Esophagus squamous epithelium (tissue), 5 donors: ENCODE results near the gene LARGE2. TPM values are rescaled to one million over a fixed set of nuclear protein-coding genes. Genes with fewer than 3 reads are reported as not detected.

Experiments used
- DNase-seq: peaks from one replicate; lab custom pipeline; 2025; lab: John Stamatoyannopoulos, UW
- H3K27ac ChIP-seq, 4 donors: fragments of 200-600 bp; sonication (generic); one replicate each; pipeline ENCODE4 v1.5.1; 2016 to 2019; ENCODE audit warnings: mild to moderate bottlenecking in 1 of 4
- H3K27me3 ChIP-seq, 4 donors: fragments of 200-600 bp; sonication (generic); 1 replicate in 3 of 4; 2 replicates in 1 of 4; pipeline versions ENCODE4 v1.5.1 to v1.6.0; 2017 to 2021; ENCODE audit warnings: antibody characterized with exemption in 1 of 4
- H3K36me3 ChIP-seq, 3 donors: fragments of 200-600 bp; sonication (generic); one replicate each; pipeline ENCODE4 v1.5.1; 2016 to 2019
- H3K4me1 ChIP-seq, 3 donors: fragments of 200-600 bp; sonication (generic); one replicate each; pipeline ENCODE4 v1.5.1; 2017 to 2019
- H3K4me3 ChIP-seq, 4 donors: fragments of 200-600 bp; sonication (generic); 1 replicate in 3 of 4; 2 replicates in 1 of 4; pipeline ENCODE4 v1.5.1; 2016 to 2019; ENCODE audit warnings: mild to moderate bottlenecking in 2 of 4, moderate library complexity in 1 of 4
- H3K9me3 ChIP-seq, 3 donors: fragments of 200-600 bp; sonication (generic); one replicate each; pipeline ENCODE4 v1.5.1; 2016 to 2019
- POLR2A ChIP-seq, 4 donors: fragments of 450-650 bp; IDR thresholded peaks; one replicate each; pipeline ENCODE4 v1.6.1; 2017; ENCODE audit warnings: antibody characterized with exemption in 4 of 4, mild to moderate bottlenecking in 4 of 4, moderate library complexity in 3 of 4
- WGBS, 2 donors: methylation state at CpG; one replicate each; pipeline ENCODE4 v1.1.5; 2018; 5-methylcytosine and 5-hydroxymethylcytosine counted together
- intact Hi-C: fragments of 100-400 bp; cut with DNase I; formaldehyde crosslinking; loops from one replicate; pipeline ENCODE4 v1.15.0; 2022
- total RNA-seq, 4 donors: library from RNA; depleted of rRNA; stranded (reverse); fragments of >200 nt; gene quantifications; one replicate each; pipeline ENCODE4 v1.1.0, GENCODE V29; 2016
- TF ChIP-seq, protein P1 (sequence below), 6 experiments: fragments of 450-650 bp in 4 of 6; fragments of 200-600 bp in 2 of 6; sonication (generic) in 2 of 6; IDR thresholded peaks; one replicate each; pipeline ENCODE4 v1.5.1; 2016 to 2019; ENCODE audit warnings: antibody characterized with exemption in 6 of 6, mild to moderate bottlenecking in 4 of 6, moderate library complexity in 4 of 6
- donor health status: DM: yes; HTN: yes; CAD: no.

The LARGE2 gene
- total RNA-seq, 4 donors from 2014 or later = 12.4 to 18.3 (median 15.5) TPM

DNA sequence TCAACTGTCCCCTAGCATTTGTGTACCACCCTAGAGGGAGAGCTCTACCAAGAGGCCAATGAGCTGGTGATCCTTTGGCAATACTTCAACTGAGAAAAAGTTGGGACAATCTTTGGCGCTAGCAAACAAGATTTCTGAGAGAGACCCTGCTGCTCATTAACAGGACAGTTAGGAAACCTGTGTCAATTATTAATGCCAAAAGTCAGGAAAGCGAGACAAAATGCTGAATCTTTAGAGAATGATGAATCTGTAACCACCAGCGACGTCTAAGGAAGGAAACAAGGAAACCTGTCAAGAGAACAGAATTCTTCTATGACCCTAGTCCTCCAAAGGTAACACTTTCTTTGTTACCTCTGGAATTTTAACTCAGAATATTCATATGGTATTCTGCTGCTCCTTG is 19.9 kb downstream of the LARGE2 start:
- Histone ChIP-seq H3K9me3 (no peaks in the 10 kb centered on the region), H3K36me3 (peaks cover 10 to 93% (median 19%) of the 10 kb centered on the region in 3 donors), H3K27me3 (no peaks in the 10 kb centered on the region), H3K4me1 (no peaks in the 10 kb centered on the region), H3K27ac (no peak overlapping the region), H3K4me3 (no peak overlapping the region)
- no peak for TF ChIP-seq POLR2A (IDR thresholded peaks at IDR 0.05)
- TF ChIP-seq, protein P1, sequence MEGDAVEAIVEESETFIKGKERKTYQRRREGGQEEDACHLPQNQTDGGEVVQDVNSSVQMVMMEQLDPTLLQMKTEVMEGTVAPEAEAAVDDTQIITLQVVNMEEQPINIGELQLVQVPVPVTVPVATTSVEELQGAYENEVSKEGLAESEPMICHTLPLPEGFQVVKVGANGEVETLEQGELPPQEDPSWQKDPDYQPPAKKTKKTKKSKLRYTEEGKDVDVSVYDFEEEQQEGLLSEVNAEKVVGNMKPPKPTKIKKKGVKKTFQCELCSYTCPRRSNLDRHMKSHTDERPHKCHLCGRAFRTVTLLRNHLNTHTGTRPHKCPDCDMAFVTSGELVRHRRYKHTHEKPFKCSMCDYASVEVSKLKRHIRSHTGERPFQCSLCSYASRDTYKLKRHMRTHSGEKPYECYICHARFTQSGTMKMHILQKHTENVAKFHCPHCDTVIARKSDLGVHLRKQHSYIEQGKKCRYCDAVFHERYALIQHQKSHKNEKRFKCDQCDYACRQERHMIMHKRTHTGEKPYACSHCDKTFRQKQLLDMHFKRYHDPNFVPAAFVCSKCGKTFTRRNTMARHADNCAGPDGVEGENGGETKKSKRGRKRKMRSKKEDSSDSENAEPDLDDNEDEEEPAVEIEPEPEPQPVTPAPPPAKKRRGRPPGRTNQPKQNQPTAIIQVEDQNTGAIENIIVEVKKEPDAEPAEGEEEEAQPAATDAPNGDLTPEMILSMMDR (IDR thresholded peaks at IDR 0.05) = no peak
- DNase-seq = no peak
- intact Hi-C loops = no loop called here
- 90 to 95% methylated on average over 4 of the region's 4 CpGs for WGBS, 2 donors

DNA sequence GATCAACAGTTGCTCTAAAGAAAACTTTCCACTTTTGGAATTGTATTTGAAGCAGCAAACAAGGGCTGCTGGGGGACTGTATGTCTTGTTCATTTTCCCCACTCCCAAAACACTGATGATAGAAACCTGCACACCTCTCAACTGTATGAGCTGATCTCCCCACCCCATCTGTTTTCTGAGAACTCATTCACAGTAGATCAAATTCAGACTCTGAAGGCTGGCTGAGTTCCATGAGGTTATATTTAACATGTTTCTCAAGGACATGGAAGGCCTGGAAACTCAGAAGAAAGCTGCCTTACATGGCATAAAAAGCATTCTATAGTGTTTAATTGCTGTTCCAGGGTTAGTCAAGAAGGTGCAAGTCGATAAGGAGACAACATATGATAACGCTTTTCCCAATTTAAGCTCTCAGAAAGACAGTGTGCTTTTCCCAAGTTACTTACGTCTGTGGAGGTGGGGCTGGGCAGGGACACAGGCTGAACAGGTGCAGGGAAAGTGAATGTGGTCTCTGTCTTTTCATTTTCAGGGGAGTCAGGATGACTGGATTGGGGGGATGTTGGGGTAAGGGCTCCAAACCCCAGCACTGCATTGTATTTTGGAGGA is 23.0 kb downstream of the LARGE2 start:
- H3K36me3 ChIP-seq = peaks cover 23 to 99% (median 26%) of the 10 kb centered on the region in 3 donors
- no peak for DNase-seq
- TF ChIP-seq, protein P1 (IDR thresholded peaks at IDR 0.05) = no peak
- TF ChIP-seq POLR2A (IDR thresholded peaks at IDR 0.05) = no peak
- intact Hi-C loops = no loop called here
- 82 to 88% methylated on average over 3 of the region's 3 CpGs for WGBS, 2 donors
- H3K4me3 ChIP-seq = no peak overlapping the region
- H3K9me3 ChIP-seq = no peaks in the 10 kb centered on the region
- peaks cover 0 to 6% (median 0%) of the 10 kb centered on the region in 3 donors for H3K4me1 ChIP-seq
- H3K27me3 ChIP-seq = no peaks in the 10 kb centered on the region
- H3K27ac ChIP-seq = no peak overlapping the region

DNA sequence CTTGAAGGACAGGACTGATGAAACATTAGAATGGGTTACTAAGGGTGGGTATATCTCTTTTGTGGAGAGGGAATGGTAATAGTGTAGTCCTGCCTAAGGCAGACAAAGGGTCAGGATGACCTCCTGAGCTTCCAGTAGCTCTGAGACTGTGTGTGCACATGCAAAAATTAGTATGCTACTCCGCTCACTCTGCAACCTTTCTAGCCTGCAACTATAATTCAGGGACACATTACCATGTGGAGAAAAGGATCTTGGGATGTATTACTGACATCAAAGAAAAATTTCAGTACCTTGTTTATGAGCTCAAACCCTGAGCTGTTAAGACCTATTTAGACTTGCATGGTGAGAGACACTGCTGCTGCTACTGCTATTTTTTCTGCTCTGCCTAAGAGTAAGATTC is 25.4 kb downstream of the LARGE2 start:
- intact Hi-C loops = no loop called here
- no peaks in the 10 kb centered on the region for H3K27me3 ChIP-seq
- DNase-seq = no peak
- H3K27ac ChIP-seq = no peak overlapping the region
- peaks cover 26 to 99% (median 27%) of the 10 kb centered on the region in 3 donors for H3K36me3 ChIP-seq
- no peak overlapping the region for H3K4me3 ChIP-seq
- no peaks in the 10 kb centered on the region for H3K9me3 ChIP-seq
- peaks cover 0 to 6% (median 0%) of the 10 kb centered on the region in 3 donors for H3K4me1 ChIP-seq
- WGBS, 2 donors = 75 to 100% methylated on average over 1 of the region's 1 CpG
- TF ChIP-seq, protein P1 (IDR thresholded peaks at IDR 0.05) = no peak
- no peak for TF ChIP-seq POLR2A (IDR thresholded peaks at IDR 0.05)

DNA sequence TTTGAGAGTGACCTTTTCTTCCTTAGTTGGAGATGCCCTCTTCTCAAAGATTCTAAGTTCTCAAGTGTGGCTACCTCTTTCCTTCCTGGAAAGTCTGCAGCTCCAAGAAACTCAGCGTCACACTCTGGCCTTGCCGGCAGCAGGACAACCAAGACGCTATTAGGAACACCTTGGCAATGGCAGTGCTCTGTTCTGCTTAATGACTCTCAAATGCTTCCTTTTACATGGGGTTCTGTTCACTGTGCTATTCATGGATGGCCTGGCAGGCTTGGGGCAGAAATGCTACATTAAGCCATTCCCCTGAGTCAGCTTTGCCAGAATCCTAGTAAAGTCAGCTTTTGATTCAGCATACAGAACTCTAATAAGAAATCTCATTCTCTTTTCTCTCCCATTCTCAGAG is 25.9 kb downstream of the LARGE2 start:
- Histone ChIP-seq H3K9me3 (no peaks in the 10 kb centered on the region), H3K4me3 (no peak overlapping the region), H3K36me3 (peaks cover 26 to 99% (median 27%) of the 10 kb centered on the region in 3 donors), H3K4me1 (peaks cover 0 to 6% (median 0%) of the 10 kb centered on the region in 3 donors), H3K27me3 (no peaks in the 10 kb centered on the region), H3K27ac (no peak overlapping the region)
- TF ChIP-seq, protein P1 (IDR thresholded peaks at IDR 0.05) = no peak
- TF ChIP-seq POLR2A (IDR thresholded peaks at IDR 0.05) = no peak
- 91 to 100% methylated on average over 3 of the region's 3 CpGs for WGBS, 2 donors
- no peak for DNase-seq
- intact Hi-C loops = no loop called here

- Histone ChIP-seq H3K36me3 (peaks cover 25 to 97% (median 26%) of the 10 kb centered on the region in 3 donors), H3K4me1 (peaks cover 0 to 6% (median 0%) of the 10 kb centered on the region in 3 donors), H3K9me3 (no peaks in the 10 kb centered on the region), H3K27me3 (no peaks in the 10 kb centered on the region), H3K4me3 (no peak overlapping the region), H3K27ac (no peak overlapping the region)
- no peak for DNase-seq
- intact Hi-C loops = no loop called here
- TF ChIP-seq, protein P1 (IDR thresholded peaks at IDR 0.05) = no peak
- no peak for TF ChIP-seq POLR2A (IDR thresholded peaks at IDR 0.05)
- WGBS, 2 donors = 83 to 100% methylated on average over 1 of the region's 1 CpG
Measured at GRCh38 chr11:45949992-45950407, 27.5 kb downstream of the LARGE2 start.
